22Rv1 (cell line): ENCODE measurements around the gene PTPRM.

Source experiments
- ZFX ChIP-seq: fragments of 450-650 bp; IDR thresholded peaks from 2 replicates; pipeline ENCODE4 v1.6.1; 2017; ENCODE audit warnings: antibody characterized with exemption, borderline replicate concordance
- TF ChIP-seq, protein P1 (sequence below): fragments of 450-650 bp; IDR thresholded peaks from 2 replicates; pipeline ENCODE4 v1.5.1; 2017; ENCODE audit warnings: mild to moderate bottlenecking

- TF ChIP-seq, protein P1, sequence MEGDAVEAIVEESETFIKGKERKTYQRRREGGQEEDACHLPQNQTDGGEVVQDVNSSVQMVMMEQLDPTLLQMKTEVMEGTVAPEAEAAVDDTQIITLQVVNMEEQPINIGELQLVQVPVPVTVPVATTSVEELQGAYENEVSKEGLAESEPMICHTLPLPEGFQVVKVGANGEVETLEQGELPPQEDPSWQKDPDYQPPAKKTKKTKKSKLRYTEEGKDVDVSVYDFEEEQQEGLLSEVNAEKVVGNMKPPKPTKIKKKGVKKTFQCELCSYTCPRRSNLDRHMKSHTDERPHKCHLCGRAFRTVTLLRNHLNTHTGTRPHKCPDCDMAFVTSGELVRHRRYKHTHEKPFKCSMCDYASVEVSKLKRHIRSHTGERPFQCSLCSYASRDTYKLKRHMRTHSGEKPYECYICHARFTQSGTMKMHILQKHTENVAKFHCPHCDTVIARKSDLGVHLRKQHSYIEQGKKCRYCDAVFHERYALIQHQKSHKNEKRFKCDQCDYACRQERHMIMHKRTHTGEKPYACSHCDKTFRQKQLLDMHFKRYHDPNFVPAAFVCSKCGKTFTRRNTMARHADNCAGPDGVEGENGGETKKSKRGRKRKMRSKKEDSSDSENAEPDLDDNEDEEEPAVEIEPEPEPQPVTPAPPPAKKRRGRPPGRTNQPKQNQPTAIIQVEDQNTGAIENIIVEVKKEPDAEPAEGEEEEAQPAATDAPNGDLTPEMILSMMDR: no peak
- TF ChIP-seq ZFX: no peak
These were observed 289.6 kb downstream of the PTPRM start for GRCh38 chr18:7856733-7857132.
